GM18502 (cell line): ENCODE results near the gene GARIN3.
"Not testable (repeated sequence)": the region's sequence is repeated elsewhere in the genome, so short reads cannot be mapped to it uniquely, and the experiment has no call there.

Experiments used
- ATAC-seq: cut with Tn5 transposase; IDR thresholded peaks from one replicate; pipeline ENCODE4 v1.9.1; 2021; ENCODE audit warnings: mild to moderate bottlenecking; ENCODE audit not compliant: unreplicated experiment, poor library complexity

GARIN3 gene

DNA sequence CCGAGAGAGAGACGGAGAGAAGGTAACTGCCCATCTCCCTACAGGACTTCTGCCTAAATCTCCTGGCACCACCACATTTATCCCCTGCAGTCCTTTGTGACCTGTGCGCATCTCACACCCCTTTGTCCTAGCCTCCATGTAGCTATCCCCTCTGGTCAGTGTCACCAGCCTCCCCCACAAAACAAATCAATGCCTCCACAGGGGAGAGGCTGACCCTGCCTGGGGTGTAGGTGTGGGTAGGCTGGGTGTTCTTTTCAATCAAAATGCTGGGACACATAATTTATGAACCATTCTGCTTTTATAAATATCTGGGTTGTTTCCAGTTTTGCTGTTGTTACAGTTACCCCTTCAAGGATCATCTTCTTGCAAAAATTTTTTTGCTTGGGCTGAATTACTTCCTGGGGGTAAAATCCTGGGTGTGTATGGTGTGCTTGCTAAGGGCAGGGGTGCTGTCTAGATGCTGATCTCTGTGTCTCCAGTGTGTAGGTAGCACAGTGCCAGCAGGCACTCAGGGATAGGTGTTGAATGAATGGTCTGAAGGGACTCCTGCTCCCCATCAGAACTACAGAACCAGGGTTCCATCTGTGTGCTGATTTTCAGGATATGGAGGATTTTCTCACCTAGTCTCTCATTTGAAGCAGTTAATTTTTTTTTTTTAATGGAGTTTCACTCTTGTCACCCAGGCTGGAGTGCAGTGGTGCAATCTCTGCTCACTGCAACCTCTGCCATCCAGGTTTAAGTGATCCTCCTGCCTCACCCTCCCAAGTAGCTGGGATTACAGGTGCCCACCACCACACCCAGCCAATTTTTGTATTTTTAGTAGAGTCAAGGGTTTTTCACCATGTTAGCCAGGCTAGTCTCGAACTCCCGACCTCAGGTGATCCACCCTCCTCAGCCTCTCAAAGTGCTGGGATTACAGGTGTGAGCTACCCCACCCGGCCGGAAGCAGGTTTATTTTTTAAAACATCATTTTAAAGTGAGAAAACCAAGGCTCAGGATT is at the start of gene GARIN3:
GARIN3 (minus strand) TSS at position 51 of the 1,000 bp plus-strand sequence. CDS start 96 bp downstream, outside the sequence.
- ATAC-seq, result no peak

DNA sequence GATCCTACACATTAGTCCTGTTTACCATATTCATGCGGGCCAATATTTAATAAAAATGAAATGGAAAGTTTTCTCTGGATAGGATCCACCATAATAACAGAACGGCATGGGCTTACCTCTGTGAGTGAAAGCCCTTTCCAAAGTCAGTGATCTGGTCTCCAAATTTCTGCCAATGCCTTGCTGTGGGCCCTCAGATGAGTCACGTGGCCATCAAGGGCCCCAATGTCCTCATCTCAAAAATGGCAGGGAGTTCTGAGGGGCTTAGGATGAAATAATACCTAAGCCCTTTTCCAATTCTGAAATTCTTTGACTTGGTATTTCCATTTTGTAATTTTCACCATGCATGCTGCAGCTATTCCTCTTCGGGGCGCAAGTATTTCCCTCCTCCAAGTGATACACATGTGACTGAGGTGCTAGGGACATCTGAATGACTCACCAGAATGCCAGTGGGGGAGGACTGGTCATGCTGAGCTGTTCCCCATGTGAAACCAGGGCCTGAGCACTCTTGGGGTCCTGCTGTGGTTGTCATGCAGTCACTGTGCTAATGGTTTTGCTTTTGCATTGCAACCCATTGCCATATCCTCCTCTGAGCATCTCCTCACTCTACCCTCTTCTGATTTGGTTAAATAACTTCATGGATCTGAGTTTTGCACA is 49.6 kb upstream of the GARIN3 start:
- no peak for ATAC-seq

DNA sequence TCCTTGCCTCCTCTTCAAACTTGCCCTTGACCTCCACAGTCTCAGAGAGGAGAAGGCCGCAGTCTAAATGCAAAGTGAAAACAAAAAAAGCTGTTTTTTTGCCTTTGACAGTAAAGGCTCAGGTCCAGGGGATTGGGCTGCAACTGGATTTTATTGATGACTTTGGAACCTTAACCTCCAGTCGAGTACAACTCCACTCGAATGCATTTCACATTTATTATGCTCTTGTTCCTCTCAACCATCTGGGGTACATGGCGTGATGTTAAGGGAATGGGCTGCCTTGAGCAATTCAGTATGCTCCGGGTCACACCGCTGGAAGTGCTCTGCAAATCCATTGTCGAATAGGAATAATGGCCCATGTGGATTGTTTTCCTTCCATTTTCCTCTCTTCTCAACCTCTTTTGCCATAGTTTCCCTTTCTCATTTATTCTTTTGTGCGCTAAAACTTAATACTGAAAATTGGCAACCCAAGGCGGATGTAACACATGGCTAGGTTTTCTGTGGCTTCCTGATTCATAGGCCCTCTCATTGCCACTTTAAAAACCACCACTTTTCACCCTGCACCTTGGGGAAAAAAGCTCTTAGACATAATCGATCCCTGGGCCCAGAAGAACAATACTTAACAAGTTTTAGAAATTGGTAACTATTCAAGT is 48.9 kb upstream of the GARIN3 start:
- peak; percentile 47 for ATAC-seq

DNA sequence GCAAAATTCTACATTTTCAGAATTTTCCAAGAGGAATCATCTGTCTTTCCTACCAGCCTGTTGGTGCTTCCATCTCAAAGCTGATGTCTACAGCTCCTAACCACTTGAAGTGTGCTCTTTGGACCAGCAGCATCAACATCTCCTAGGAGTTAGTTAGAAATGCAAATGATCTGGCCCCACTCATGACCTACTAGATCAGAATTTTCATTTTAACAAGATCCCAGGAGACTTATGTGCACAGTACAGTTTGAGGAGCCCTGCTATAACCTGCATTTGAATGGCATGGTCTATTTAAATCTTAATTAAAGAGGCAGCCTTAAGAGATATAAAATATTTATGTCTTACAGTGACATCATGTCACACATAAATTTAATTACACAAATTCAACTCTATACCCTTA is 48.4 kb upstream of the GARIN3 start:
- ATAC-seq, result no peak

DNA sequence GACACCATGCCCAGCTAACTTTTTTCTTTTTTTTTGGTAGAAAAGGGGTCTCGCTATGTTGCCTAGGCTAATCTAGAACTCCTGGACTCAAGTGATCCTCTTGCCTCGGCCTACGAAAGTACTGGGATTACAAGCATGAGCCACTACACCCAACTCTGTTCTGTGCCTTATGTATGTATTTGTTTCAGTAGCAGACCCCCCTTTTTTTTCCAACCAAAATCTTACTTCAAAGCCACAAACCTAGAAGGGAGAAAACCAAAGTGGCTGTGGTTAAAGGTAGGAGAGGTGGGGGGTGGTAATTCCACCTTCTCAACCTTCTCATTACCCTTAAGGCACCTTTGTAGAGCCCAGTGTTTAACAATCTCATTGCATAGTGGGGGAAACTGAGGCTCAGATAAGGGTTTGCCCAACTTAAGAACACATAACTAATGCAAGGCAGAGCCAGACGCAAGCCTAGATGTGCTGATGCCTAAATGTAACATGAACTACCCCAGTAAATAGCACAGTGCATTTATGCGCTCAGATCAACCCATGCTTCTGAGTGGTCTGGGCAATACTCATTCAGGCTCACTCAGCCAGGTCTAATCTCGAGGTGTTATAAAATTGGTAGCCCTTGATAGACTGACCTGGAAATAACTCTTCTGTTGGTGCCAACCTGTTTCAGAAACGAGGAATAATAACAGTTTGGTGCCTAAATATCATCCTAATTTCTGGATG is 47.6 kb upstream of the GARIN3 start:
- no peak for ATAC-seq

DNA sequence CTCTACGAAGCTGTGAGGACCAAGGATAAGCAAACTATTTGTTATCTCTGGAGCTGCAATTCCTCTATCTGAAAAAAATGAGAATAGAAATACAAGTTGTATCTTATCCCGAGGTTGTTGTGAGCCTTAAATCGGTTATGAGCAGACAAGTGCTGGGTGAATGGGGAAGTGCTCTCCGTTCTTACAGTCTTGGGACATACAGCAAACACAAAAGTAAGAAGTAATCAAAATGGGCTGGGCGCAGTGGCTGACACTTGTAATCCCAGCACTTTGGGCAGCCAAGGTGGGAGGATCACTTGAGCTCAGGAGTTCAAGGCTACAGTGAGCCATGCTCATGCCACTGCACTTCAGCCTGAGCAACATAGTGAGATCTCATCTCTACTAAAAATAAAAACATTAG is 46.2 kb upstream of the GARIN3 start:
- no peak for ATAC-seq

DNA sequence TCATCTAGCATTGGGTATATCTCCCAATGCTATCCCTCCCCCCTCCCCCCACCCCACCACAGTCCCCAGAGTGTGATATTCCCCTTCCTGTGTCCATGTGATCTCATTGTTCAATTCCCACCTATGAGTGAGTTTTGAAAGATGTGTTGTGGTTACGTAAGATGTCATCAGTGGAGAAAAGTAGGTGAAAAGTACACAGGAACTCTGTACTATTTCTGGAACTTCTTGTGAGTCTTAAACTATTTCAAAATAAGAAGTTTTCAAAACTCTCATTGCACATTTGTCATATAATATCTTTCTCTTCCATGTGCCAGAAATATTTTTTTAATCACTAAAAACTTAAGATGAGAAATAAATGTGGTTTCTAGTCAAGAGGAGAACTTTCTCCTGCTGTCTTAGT is 44.6 kb upstream of the GARIN3 start:
- ATAC-seq, result not testable (repeated sequence)

DNA sequence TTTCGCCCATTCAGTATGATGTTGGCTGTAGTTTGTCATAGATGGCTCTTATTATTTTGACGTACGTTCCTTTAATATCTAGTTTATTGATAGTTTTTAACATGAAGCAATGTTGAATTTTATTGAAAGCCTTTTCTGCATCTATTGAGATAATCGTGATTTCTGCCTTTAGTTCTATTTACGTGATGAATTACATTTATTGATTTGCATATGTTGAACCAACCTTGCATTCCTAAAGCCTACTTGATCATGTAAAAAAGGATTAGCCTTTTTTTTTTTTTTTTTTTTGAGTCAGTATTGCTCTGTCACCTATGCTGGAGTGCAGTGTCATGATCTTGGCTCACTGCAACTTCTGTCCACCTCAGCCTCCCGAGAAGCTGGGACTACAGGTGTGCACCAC is 39.6 kb upstream of the GARIN3 start:
- ATAC-seq, result no peak

DNA sequence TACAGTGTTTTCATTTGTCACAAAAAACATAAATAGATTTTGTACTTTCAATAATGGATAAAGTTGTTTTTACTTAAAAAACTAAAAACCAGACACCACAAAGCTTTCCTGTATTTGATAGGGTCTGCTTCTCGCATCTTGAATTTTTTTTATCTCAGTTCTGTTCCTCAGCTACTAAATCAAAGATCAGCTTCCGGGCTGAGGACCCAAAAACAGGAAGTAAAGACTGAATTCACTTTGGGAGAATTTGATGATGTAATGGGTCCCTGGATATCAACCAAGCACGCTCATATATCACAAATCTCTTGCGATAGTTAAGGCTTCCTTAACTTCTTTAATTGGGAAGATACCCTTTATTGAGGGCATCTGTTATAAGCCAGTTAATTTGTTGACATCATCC is 38.7 kb upstream of the GARIN3 start:
- ATAC-seq, result no peak

DNA sequence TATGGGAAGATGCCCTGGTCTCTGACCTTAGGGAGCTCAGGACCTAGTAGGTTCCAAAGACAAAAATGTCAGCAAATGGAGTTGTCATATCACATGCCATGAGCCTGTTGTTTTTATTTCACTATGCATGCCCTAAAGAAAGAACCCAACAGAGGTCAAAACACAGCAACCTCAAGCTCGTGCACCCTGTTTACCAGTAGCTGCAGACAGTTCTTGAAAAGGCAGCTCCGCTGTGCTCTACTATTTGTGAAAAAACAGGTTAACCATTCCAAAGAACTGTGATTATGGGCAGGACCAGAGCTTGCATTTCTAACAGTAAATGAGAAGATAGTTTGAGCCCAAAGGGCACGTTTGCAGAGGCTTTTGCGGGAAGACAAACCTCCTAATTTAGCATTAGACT is 37.4 kb upstream of the GARIN3 start:
- ATAC-seq, result no peak

DNA sequence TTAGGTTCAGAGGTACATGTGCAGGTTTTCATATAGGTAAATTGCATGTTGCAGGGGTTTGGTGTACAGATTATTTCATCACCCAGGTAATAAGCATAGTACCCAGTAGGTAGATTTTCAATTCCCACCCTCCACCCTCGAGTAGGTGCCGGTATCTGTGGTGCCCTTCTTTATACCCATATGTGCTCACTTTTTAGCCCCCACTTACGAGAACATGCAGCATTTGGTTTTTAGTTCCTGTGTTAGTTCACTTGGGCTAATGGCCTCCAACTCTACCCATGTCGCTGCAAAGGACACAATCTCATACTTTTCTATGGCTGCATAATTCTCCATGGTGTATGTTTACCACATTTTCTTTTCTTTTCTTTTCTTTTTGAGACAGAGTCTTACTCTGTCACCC is 35.8 kb upstream of the GARIN3 start:
- no peak for ATAC-seq

DNA sequence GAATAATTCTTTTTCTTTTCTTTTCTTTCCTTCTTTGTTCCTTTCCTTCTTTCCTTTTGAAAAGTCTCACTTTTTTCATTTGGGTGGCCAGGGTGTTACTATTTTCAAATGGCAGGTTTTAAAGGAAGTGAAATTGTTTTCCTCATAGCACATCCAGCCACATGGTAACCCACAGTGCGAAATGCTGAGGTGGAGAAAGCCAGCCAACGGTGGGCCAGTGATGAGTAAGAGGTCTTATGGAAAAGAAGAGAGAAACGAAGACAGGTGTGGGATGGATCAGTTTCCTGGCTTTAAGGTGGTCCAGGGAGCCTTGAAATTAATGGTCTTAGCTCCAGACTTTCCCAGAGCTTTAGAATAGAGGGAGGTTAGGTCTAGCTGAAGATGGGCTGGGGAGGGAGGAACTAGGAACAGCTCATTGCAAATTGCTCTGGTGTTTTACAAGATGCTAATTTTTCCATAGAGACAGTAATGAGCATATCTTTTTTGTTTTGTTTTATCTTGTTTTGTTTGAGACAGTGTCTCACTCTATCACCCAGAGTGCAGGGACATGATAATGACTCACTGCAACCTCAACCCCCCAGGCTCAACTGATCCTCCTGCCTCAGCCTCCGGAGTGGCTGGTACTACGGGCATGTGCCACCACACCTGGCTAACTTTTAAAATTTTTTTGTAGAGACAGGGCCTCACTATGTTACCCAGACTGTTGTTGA is 32.4 kb upstream of the GARIN3 start:
- ATAC-seq, result no peak

DNA sequence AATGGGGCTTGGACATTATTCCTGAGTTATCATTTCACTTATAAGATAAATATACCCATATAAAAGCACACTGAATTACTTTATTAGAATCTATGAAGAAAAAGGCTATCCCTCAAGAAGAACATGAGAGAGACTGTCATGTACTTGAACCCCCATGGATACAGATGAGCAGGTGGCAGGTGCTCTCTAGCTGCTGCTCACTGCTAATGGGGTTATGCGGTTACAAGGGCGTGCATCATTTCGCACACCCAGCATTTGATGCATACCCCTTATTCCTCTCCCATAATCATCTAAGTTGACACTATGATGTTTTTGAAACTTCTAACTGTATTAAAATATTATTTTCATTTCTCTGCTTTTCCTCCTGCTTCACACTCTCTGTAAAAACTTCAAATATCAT is 31.0 kb upstream of the GARIN3 start:
- ATAC-seq, result no peak

DNA sequence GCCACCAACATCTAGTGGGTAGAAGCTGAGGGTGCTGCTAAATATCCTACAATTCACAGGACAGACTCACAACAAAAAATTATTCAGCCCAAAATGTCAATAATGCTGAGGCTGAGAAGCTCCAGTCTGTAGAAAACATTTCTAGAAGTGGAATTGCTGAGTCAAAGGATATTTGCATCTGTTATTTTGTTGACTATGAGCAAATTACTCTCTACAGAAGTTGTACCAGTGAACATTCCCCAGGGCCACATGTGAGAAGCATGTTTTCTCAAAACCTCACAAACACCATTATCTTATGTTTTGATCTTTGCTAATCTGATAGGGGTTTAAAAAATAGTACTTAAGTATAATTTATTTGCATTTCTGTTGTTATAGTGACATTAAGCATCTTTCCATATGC is 30.0 kb upstream of the GARIN3 start:
- ATAC-seq, result no peak

DNA sequence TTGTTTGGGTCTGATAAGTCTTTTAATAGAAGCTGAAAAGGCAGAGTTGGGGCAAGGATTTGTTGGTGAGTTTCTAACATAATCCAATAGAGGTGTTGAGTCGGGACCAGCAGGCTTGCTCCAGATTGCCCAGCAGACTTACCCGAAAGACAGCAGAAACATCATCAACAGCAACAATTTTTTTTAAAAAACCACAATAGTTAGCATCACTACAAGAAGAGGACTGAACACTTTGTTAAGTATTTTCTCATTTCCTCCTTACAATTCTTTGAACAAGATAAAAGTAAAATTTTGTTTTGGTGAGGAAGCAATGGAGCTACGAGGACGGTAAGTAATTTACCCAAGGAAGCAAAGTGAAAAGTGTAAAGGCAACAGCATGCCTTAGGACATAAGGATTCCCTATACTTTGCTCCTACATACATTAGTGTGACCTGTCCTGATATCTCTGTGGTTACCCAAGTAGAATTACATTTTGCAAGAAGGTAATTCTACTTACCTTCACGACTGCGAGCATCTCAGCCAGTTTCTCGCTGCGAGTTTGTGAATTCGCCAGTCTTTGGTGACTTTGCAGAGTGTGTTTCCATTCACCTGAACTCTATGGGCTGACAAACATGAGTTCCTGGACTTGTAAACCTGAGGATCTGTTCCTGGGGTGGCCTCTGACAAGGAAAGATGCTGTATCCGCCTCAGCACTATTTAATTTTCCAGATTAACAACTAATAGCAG is 27.8 kb upstream of the GARIN3 start:
- no peak for ATAC-seq

DNA sequence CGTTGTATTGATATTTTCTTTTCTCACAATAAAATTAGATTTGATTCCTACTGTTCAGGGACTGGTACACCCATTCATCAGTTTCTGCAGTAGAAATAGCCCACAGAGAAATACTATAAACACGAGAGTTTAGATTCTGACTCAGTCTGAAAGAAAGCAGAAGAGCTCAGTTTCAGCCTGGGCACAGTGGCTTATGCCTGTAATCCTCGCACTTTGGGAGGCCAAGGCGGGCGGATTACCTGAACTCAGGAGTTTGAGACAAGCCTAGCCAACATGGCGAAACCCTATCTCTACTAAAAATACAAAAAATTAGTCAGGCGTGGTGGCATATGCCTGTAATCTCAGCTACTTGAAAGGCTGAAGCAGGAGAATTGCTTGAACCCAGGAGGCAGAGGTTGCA is 23.2 kb upstream of the GARIN3 start:
- ATAC-seq, result peak; percentile 78

DNA sequence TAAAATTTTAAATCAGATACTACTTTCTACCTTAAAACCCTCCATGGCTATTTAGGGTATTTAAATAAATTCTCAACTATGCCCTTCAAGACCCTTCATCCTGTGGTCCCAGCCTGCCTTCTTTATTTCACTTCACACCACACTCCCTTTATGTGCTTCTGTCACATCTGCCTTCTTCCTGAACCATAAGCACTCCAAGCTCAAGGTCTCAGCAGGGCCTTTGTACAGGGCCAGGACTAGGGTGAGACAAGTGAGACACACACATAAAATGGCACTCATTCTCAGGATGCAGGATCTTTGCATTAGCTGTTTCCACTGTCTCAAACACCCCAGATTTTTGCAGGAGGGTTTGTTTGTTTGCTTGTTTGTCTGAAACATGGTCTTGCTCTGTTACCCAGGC is 22.2 kb upstream of the GARIN3 start:
- ATAC-seq, result no peak

DNA sequence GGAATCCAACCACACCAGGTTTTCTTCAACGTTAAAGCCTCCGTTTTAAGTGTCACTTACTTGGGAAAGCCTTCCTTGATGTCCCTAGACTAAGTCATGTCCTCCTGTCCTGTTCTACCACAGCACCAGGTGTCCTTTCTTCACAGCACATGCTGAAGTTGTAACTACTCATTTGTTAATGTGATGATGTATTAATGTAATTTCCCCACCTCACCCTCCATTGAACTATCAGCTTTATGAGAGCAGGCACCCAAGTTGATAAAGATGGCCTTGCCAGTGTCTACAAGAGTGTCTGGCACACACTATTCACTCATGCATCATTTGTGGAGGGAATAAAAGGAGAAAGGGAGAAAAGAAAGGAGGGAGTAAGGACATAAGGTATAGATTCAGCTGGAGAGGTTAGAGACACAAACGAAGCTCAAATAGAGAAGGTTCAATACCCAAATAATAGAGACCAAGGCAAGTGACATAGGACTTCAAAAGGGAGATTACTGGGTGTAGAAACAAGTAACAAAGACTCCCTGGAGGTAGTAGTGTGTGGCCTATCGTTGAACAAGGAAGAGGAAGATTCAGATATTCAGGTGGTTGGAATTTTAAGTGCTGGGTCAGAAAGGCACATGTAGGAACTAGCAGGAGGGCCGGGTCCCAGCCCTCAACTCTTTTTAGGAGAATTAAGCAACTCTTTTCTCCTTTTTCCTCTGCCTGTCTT is 21.1 kb upstream of the GARIN3 start:
- no peak for ATAC-seq
